Small intestine (tissue), 7 donors: ENCODE measurements around the gene ARHGAP1. TPM values are rescaled to one million over a fixed set of nuclear protein-coding genes. Genes with fewer than 3 reads are reported as not detected.
"Not testable (repeated sequence)": the region's sequence is repeated elsewhere in the genome, so short reads cannot be mapped to it uniquely, and the experiment has no call there.

Experiments used
- DNase-seq, 2 donors: peaks; one replicate each; pipeline versions ENCODE4 v3.0.0 to v3.0.0-alpha.2; 2013
- FAIRE-seq: peaks from 2 replicates; lab custom pipeline; 2012; peaks lifted over from hg19 to GRCh38; lab: Jason Lieb, UNC
- H3K27ac ChIP-seq, 3 donors: one replicate each; pipeline ENCODE4 v1.5.1; 2013; ENCODE audit warnings: low read length in 2 of 3, mild to moderate bottlenecking in 2 of 3, control low read depth in 1 of 3, inconsistent platforms in 1 of 3, low read depth in 1 of 3, moderate library complexity in 1 of 3
- H3K27me3 ChIP-seq, 3 donors: one replicate each; pipeline ENCODE4 v1.6.1; 2013; ENCODE audit warnings: low read length in 3 of 3, inconsistent platforms in 1 of 3; ENCODE audit not compliant: control insufficient read depth in 3 of 3, insufficient read depth in 3 of 3
- H3K36me3 ChIP-seq, 3 donors: one replicate each; pipeline ENCODE4 v1.6.1; 2013; ENCODE audit warnings: low read length in 3 of 3, inconsistent platforms in 1 of 3, low read depth in 1 of 3, mild to moderate bottlenecking in 1 of 3, moderate library complexity in 1 of 3; ENCODE audit not compliant: control insufficient read depth in 3 of 3, insufficient read depth in 2 of 3
- H3K4me1 ChIP-seq, 3 donors: one replicate each; pipeline ENCODE4 v1.6.1; 2013; ENCODE audit warnings: low read length in 2 of 3, inconsistent platforms in 1 of 3, low read depth in 1 of 3, mild to moderate bottlenecking in 1 of 3, moderate library complexity in 1 of 3; ENCODE audit not compliant: control insufficient read depth in 3 of 3, insufficient read depth in 2 of 3
- H3K4me3 ChIP-seq, 3 donors: one replicate each; pipeline ENCODE4 v1.5.1; 2013; ENCODE audit warnings: low read length in 3 of 3, control low read depth in 1 of 3, inconsistent platforms in 1 of 3, low read depth in 1 of 3, mild to moderate bottlenecking in 1 of 3, moderate library complexity in 1 of 3
- H3K9me3 ChIP-seq, 2 donors: one replicate each; pipeline ENCODE4 v1.6.1; 2013; ENCODE audit warnings: low read depth in 1 of 2, low read length in 1 of 2; ENCODE audit not compliant: control insufficient read depth in 2 of 2, insufficient read depth in 1 of 2
- WGBS, 3 donors: extraction: QIAGEN DNeasy Blood & Tissue Kit; methylation state at CpG; one replicate each; pipeline ENCODE4 v1.1.7; 2013; 5-methylcytosine and 5-hydroxymethylcytosine counted together
- polyA plus RNA-seq, 4 donors: library from polyadenylated mRNA; stranded (reverse) in 3 of 4; unstranded in 1 of 4; fragments of 200-250 nt in 3 of 4; fragments of 120-200 nt in 1 of 4; gene quantifications; one replicate each; pipeline versions ENCODE4 v1.2.1 to v1.2.3, GENCODE V29; 2013
- donor health status: healthy with polysubstance abuse.
- donor health status: control.
- donor health status: control.
- donor health status: Bipolar disorder and iron deficiency.
- donor health status: healthy.

The ARHGAP1 gene
- polyA plus RNA-seq, 4 donors, result 18.6 to 49.0 (median 26.0) TPM

- WGBS, 3 donors, result 86 to 98% (median 89%) methylated on average over 3 of the region's 3 CpGs
- not testable (repeated sequence) for DNase-seq, H3K27ac ChIP-seq, H3K27me3 ChIP-seq, H3K9me3 ChIP-seq, H3K4me3 ChIP-seq, FAIRE-seq
- Histone ChIP-seq H3K4me1 (peaks cover 2 to 22% (median 7%) of the 10 kb centered on the region in 3 donors), H3K36me3 (peaks cover 11 to 84% (median 32%) of the 10 kb centered on the region in 3 donors)
Measured at GRCh38 chr11:46670521-46670920, 29.9 kb downstream of the ARHGAP1 start.

- peaks cover 16 to 86% (median 37%) of the 10 kb centered on the region in 3 donors for H3K36me3 ChIP-seq
- 74 to 77% (median 76%) methylated on average over 3 of the region's 3 CpGs for WGBS, 3 donors
- no peak for FAIRE-seq
- no peak overlapping the region for H3K4me3 ChIP-seq
- DNase-seq, result no peak
- no peak overlapping the region for H3K27ac ChIP-seq
- no peaks in the 10 kb centered on the region for H3K27me3 ChIP-seq
- peaks cover 0 to 14% (median 2%) of the 10 kb centered on the region in 3 donors for H3K4me1 ChIP-seq
- no peaks in the 10 kb centered on the region for H3K9me3 ChIP-seq
Measured at GRCh38 chr11:46669711-46670139, 30.7 kb downstream of the ARHGAP1 start.

GRCh38 chr11:46668480-46669085 is 31.8 kb downstream of the ARHGAP1 start:
- FAIRE-seq, result no peak
- DNase-seq, result no peak
- 93 to 96% (median 94%) methylated on average over 12 of the region's 12 CpGs for WGBS, 3 donors
- Histone ChIP-seq H3K4me1 (peaks cover 0 to 3% (median 0%) of the 10 kb centered on the region in 3 donors), H3K4me3 (no peak overlapping the region), H3K36me3 (peaks cover 16 to 88% (median 38%) of the 10 kb centered on the region in 3 donors), H3K27ac (no peak overlapping the region), H3K27me3 (no peaks in the 10 kb centered on the region), H3K9me3 (no peaks in the 10 kb centered on the region)

- H3K27me3 ChIP-seq, result no peaks in the 10 kb centered on the region
- H3K36me3 ChIP-seq, result peaks cover 20 to 82% (median 37%) of the 10 kb centered on the region in 3 donors
- no peaks in the 10 kb centered on the region for H3K4me1 ChIP-seq
- H3K27ac ChIP-seq, result peak overlapping the region in 1 of 3 donors; percentile 31
- H3K9me3 ChIP-seq, result no peaks in the 10 kb centered on the region
- DNase-seq, result no peak
- WGBS, 3 donors, result 75 to 79% (median 78%) methylated on average over 2 of the region's 2 CpGs
- FAIRE-seq, result no peak
- no peak overlapping the region for H3K4me3 ChIP-seq
Measured at GRCh38 chr11:46667043-46667481, 33.4 kb downstream of the ARHGAP1 start.

GRCh38 chr11:46666516-46666915 is 33.9 kb downstream of the ARHGAP1 start:
- DNase-seq, result no peak
- H3K27ac ChIP-seq, result no peak overlapping the region
- H3K4me3 ChIP-seq, result no peak overlapping the region
- H3K9me3 ChIP-seq, result no peaks in the 10 kb centered on the region
- no peak for FAIRE-seq
- no peaks in the 10 kb centered on the region for H3K4me1 ChIP-seq
- H3K27me3 ChIP-seq, result no peaks in the 10 kb centered on the region
- H3K36me3 ChIP-seq, result peaks cover 18 to 78% (median 36%) of the 10 kb centered on the region in 3 donors
- WGBS, 3 donors, result 53 to 58% (median 54%) methylated on average over 5 of the region's 5 CpGs

- DNase-seq (no peak), FAIRE-seq (no peak)
- peaks cover 17 to 78% (median 38%) of the 10 kb centered on the region in 3 donors for H3K36me3 ChIP-seq
- 82 to 88% (median 88%) methylated on average over 1 of the region's 1 CpG for WGBS, 3 donors
- H3K4me3 ChIP-seq, result no peak overlapping the region
- no peaks in the 10 kb centered on the region for H3K4me1 ChIP-seq
- no peaks in the 10 kb centered on the region for H3K9me3 ChIP-seq
- peak overlapping the region in 1 of 3 donors; percentile 12 for H3K27ac ChIP-seq
- no peaks in the 10 kb centered on the region for H3K27me3 ChIP-seq
Measured at GRCh38 chr11:46665356-46665755, 35.1 kb downstream of the ARHGAP1 start.

GRCh38 chr11:46664612-46665011 is 35.8 kb downstream of the ARHGAP1 start:
- whole genome bisulfite sequencing, 3 donors, result 71 to 76% (median 76%) methylated on average over 6 of the region's 6 CpGs

GRCh38 chr11:46663277-46663940 is 37.0 kb downstream of the ARHGAP1 start:
- Histone ChIP-seq H3K9me3 (no peaks in the 10 kb centered on the region), H3K4me1 (peaks cover 0 to 5% (median 0%) of the 10 kb centered on the region in 3 donors), H3K27me3 (no peaks in the 10 kb centered on the region), H3K36me3 (peaks cover 13 to 67% (median 37%) of the 10 kb centered on the region in 3 donors), H3K4me3 (no peak overlapping the region), H3K27ac (no peak overlapping the region)
- FAIRE-seq, result no peak
- WGBS, 3 donors, result 87 to 96% (median 92%) methylated on average over 4 of the region's 4 CpGs
- no peak for DNase-seq

More at GRCh38 chr11:46664612-46665011, 35.8 kb downstream of the ARHGAP1 start:
- Histone ChIP-seq H3K4me1 (peaks cover 0 to 3% (median 0%) of the 10 kb centered on the region in 3 donors), H3K36me3 (peaks cover 17 to 70% (median 38%) of the 10 kb centered on the region in 3 donors), H3K4me3 (no peak overlapping the region), H3K27ac (peak overlapping the region in 1 of 3 donors; percentile 61), H3K9me3 (no peaks in the 10 kb centered on the region), H3K27me3 (no peaks in the 10 kb centered on the region)
- FAIRE-seq, result no peak
- no peak for DNase-seq
